ENCODE results near the gene SELENOW.
"Not testable (repeated sequence)": the region's sequence is repeated elsewhere in the genome, so short reads cannot be mapped to it uniquely, and the experiment has no call there.

Gene SELENOW

DNA sequence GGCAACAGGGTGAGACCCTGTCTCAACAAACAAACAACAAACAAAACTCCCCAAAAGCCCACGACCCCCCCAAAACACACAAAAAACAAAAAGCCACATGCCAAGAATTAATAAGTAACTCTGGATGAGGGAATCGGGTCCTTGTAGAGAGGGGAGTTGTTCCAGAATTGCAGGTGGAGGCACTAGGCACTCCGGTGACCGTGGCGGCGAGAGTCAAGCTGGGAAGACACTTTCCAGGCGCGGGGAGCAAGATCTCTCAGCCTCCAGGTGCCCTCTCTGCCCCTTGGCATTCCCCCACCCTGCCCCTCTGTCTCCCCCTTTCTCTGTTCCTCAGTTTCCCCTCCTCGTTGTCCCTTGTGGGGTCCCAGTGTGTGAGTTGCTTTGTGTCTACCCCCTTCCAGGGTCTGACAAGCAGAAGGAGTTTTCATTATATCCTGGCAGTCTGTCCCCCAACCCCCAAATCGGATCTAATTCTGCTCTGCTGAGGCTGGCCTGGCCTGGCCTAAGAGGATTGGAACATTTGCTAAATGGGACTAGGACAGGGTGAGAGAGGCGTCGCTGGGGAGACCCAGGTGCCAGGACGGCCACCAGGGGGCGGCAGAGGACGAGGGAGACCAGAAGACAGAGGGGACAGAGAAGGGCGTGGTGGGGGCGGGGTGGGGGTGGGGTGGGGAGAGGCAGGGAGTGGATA is 34.9 kb downstream of the SELENOW start:
- Histone ChIP-seq H3K27me3 (ENCODE audit: control insufficient read depth, insufficient read depth, low read length) (peaks cover 12% of the 10 kb centered on the region), H3K9me3 (replicated peaks; ENCODE audit: low read length) (no peaks in the 10 kb centered on the region), H3K4me3 (ENCODE audit: low read length) (no peak overlapping the region), H3K4me2 (ENCODE audit: low read length) (no peak overlapping the region), H3K4me1 (ENCODE audit: control insufficient read depth, insufficient read depth, low read length) (no peaks in the 10 kb centered on the region), H3K36me3 (ENCODE audit: insufficient read depth, low read length) (no peaks in the 10 kb centered on the region), H3K9ac (ENCODE audit: low read depth, low read length) (no peak overlapping the region)

DNA sequence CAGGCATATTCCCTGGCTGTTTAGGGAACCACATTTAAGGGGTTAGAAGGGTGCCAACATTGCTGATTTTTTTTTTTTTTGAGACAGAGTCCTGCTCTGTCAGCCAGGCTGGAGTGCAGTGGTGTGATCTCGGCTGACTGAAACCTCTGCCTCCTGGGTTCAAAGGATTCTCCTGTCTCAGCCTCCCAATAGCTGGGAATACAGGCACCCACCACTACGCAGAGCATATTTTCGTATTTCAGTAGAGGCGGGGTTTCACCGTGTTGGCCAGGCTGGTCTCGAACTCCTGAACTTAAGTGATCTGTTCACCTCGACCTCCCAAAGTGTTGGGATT is 35.5 kb downstream of the SELENOW start:
- no peaks in the 10 kb centered on the region for H3K4me1 ChIP-seq (ENCODE audit: control insufficient read depth, insufficient read depth, low read length)
- H3K9me3 ChIP-seq (replicated peaks; ENCODE audit: low read length), result no peaks in the 10 kb centered on the region
- no peak overlapping the region for H3K9ac ChIP-seq (ENCODE audit: low read depth, low read length)
- H3K27me3 ChIP-seq (ENCODE audit: control insufficient read depth, insufficient read depth, low read length), result peaks cover 13% of the 10 kb centered on the region
- no peaks in the 10 kb centered on the region for H3K36me3 ChIP-seq (ENCODE audit: insufficient read depth, low read length)
- no peak overlapping the region for H3K4me3 ChIP-seq (ENCODE audit: low read length)
- H3K4me2 ChIP-seq (ENCODE audit: low read length), result no peak overlapping the region

DNA sequence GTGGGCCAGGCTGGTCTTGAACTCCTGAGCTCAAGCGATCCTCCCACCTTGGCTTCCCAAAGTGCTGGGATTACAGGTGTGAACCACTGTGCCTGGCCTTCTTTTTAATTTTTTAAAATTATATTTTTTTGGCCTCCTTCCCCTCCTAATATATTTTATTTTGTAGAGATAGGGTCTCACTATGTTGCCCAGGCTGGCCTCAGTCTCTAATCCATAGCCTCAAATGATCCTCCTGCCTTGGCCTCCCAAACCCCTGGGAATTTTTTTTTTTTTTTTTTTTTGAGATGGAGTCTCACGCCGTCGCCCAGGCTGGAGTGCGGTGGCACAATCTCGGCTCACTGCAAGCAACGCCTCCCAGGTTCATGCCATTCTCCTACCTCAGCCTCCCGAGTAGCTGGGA is 37.8 kb downstream of the SELENOW start:
- H3K4me2 ChIP-seq (ENCODE audit: low read length); H3K9me3 ChIP-seq (replicated peaks; ENCODE audit: low read length); H3K4me1 ChIP-seq (ENCODE audit: control insufficient read depth, insufficient read depth, low read length); H3K9ac ChIP-seq (ENCODE audit: low read depth, low read length); H3K36me3 ChIP-seq (ENCODE audit: insufficient read depth, low read length); H3K4me3 ChIP-seq (ENCODE audit: low read length): not testable (repeated sequence)
- peaks cover 34% of the 10 kb centered on the region for H3K27me3 ChIP-seq (ENCODE audit: control insufficient read depth, insufficient read depth, low read length)

GRCh38 chr19:47818221-47818620 is 39.7 kb downstream of the SELENOW start:
- H3K4me1 ChIP-seq (ENCODE audit: control insufficient read depth, insufficient read depth, low read length); H3K9me3 ChIP-seq (replicated peaks; ENCODE audit: low read length); H3K36me3 ChIP-seq (ENCODE audit: insufficient read depth, low read length); H3K4me2 ChIP-seq (ENCODE audit: low read length); H3K9ac ChIP-seq (ENCODE audit: low read depth, low read length); H3K4me3 ChIP-seq (ENCODE audit: low read length): not testable (repeated sequence)
- peaks cover 53% of the 10 kb centered on the region for H3K27me3 ChIP-seq (ENCODE audit: control insufficient read depth, insufficient read depth, low read length)

GRCh38 chr19:47819858-47820257 is 41.4 kb downstream of the SELENOW start:
- H3K4me3 ChIP-seq (ENCODE audit: low read length), result no peak overlapping the region
- H3K4me1 ChIP-seq (ENCODE audit: control insufficient read depth, insufficient read depth, low read length), result no peaks in the 10 kb centered on the region
- no peak overlapping the region for H3K4me2 ChIP-seq (ENCODE audit: low read length)
- peaks cover 55% of the 10 kb centered on the region for H3K27me3 ChIP-seq (ENCODE audit: control insufficient read depth, insufficient read depth, low read length)
- H3K36me3 ChIP-seq (ENCODE audit: insufficient read depth, low read length), result no peaks in the 10 kb centered on the region
- H3K9me3 ChIP-seq (replicated peaks; ENCODE audit: low read length), result no peaks in the 10 kb centered on the region
- no peak overlapping the region for H3K9ac ChIP-seq (ENCODE audit: low read depth, low read length)

GRCh38 chr19:47820410-47820809 is 41.9 kb downstream of the SELENOW start:
- Histone ChIP-seq H3K9me3 (replicated peaks; ENCODE audit: low read length) (no peaks in the 10 kb centered on the region), H3K36me3 (ENCODE audit: insufficient read depth, low read length) (no peaks in the 10 kb centered on the region), H3K4me1 (ENCODE audit: control insufficient read depth, insufficient read depth, low read length) (no peaks in the 10 kb centered on the region), H3K4me3 (ENCODE audit: low read length) (no peak overlapping the region), H3K4me2 (ENCODE audit: low read length) (no peak overlapping the region), H3K27me3 (ENCODE audit: control insufficient read depth, insufficient read depth, low read length) (peaks cover 55% of the 10 kb centered on the region), H3K9ac (ENCODE audit: low read depth, low read length) (no peak overlapping the region)

- Histone ChIP-seq H3K4me3 (ENCODE audit: low read length) (no peak within 1 kb of the TSS), H3K36me3 (ENCODE audit: insufficient read depth, low read length) (no peaks in the 10 kb centered on the region), H3K27me3 (ENCODE audit: control insufficient read depth, insufficient read depth, low read length) (peaks cover 55% of the 10 kb centered on the region), H3K9ac (ENCODE audit: low read depth, low read length) (no peak within 1 kb of the TSS), H3K4me2 (ENCODE audit: low read length) (no peak within 1 kb of the TSS), H3K4me1 (ENCODE audit: control insufficient read depth, insufficient read depth, low read length) (no peaks in the 10 kb centered on the region), H3K9me3 (replicated peaks; ENCODE audit: low read length) (no peaks in the 10 kb centered on the region)
Measured at GRCh38 chr19:47821460-47822020, 43.0 kb downstream of the SELENOW start, which contains the start of gene CRX. Gene CRX (plus strand): TSS chr19:47821937. CDS start chr19:47834444, 12,507 bp downstream.

- Histone ChIP-seq H3K36me3 (ENCODE audit: insufficient read depth, low read length) (no peaks in the 10 kb centered on the region), H3K9ac (ENCODE audit: low read depth, low read length) (no peak overlapping the region), H3K4me1 (ENCODE audit: control insufficient read depth, insufficient read depth, low read length) (no peaks in the 10 kb centered on the region), H3K9me3 (replicated peaks; ENCODE audit: low read length) (no peaks in the 10 kb centered on the region), H3K4me2 (ENCODE audit: low read length) (no peak overlapping the region), H3K4me3 (ENCODE audit: low read length) (no peak overlapping the region), H3K27me3 (ENCODE audit: control insufficient read depth, insufficient read depth, low read length) (peaks cover 52% of the 10 kb centered on the region)
Measured at GRCh38 chr19:47824396-47824795, 45.9 kb downstream of the SELENOW start.

- H3K27me3 ChIP-seq (ENCODE audit: control insufficient read depth, insufficient read depth, low read length), result peaks cover 30% of the 10 kb centered on the region
- no peaks in the 10 kb centered on the region for H3K4me1 ChIP-seq (ENCODE audit: control insufficient read depth, insufficient read depth, low read length)
- no peak overlapping the region for H3K4me2 ChIP-seq (ENCODE audit: low read length)
- H3K9ac ChIP-seq (ENCODE audit: low read depth, low read length), result no peak overlapping the region
- no peaks in the 10 kb centered on the region for H3K9me3 ChIP-seq (replicated peaks; ENCODE audit: low read length)
- no peak overlapping the region for H3K4me3 ChIP-seq (ENCODE audit: low read length)
- no peaks in the 10 kb centered on the region for H3K36me3 ChIP-seq (ENCODE audit: insufficient read depth, low read length)
Measured at GRCh38 chr19:47826800-47827199, 48.3 kb downstream of the SELENOW start.

DNA sequence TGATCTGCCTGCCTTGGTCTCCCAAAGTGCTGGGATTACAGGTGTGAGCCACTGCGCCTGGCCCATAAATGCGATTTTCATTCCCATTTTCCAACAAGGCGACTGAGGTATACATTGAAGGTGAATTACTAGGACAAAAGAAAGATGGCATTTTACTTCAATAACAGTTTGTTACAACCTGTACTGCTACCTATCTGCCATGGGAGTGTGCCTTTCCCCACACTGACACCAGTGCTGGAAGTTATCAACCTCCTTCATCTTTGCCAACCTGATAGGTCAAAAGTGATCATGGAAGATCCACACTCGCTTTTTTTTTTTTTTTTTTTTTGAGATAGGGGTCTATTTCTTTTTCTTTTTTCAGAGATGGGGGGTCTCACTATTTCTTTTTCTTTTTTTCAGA is 54.2 kb downstream of the SELENOW start:
- no peaks in the 10 kb centered on the region for H3K36me3 ChIP-seq (ENCODE audit: insufficient read depth, low read length)
- no peak overlapping the region for H3K4me3 ChIP-seq (ENCODE audit: low read length)
- peaks cover 8% of the 10 kb centered on the region for H3K27me3 ChIP-seq (ENCODE audit: control insufficient read depth, insufficient read depth, low read length)
- no peak overlapping the region for H3K4me2 ChIP-seq (ENCODE audit: low read length)
- H3K9ac ChIP-seq (ENCODE audit: low read depth, low read length), result no peak overlapping the region
- H3K9me3 ChIP-seq (replicated peaks; ENCODE audit: low read length), result no peaks in the 10 kb centered on the region
- no peaks in the 10 kb centered on the region for H3K4me1 ChIP-seq (ENCODE audit: control insufficient read depth, insufficient read depth, low read length)

Data from skeletal muscle satellite cell (primary cell).